ENCODE measurements around the gene CD9.

CD9 gene

GRCh38 chr12:6219980-6220379, 19.8 kb downstream of the CD9 start:
- CTCF ChIA-PET, result interaction anchor here (1.2 to 4.8 kb wide), 2 partner anchors 24 to 59 kb away, joined by 3 to 18 read pairs; no protein-coding TSS in a partner anchor
- POLR2A ChIA-PET, result no interaction called here
- no peak for TF ChIP-seq CTCF (IDR thresholded peaks at IDR 0.05; ENCODE audit: control extremely low read depth, extremely low read depth, low read depth, missing control alignments)
- no peak for DNase-seq (ENCODE audit: extremely low spot score)

GRCh38 chr12:6221146-6221545, 20.9 kb downstream of the CD9 start:
- ChIA-PET CTCF (interaction anchor here (1.3 to 4.8 kb wide), 3 partner anchors 9 to 26 kb away, joined by 4 to 18 read pairs (median 6); no protein-coding TSS in a partner anchor), POLR2A (no interaction called here)
- DNase-seq (ENCODE audit: extremely low spot score), result no peak
- no peak for TF ChIP-seq CTCF (IDR thresholded peaks at IDR 0.05; ENCODE audit: control extremely low read depth, extremely low read depth, low read depth, missing control alignments)

GRCh38 chr12:6222078-6222654, 22.0 kb downstream of the CD9 start:
- TF ChIP-seq CTCF (IDR thresholded peaks at IDR 0.05; ENCODE audit: control extremely low read depth, extremely low read depth, low read depth, missing control alignments), result no peak
- ChIA-PET CTCF (interaction anchor here (1.3 to 4.8 kb wide), 3 partner anchors 8 to 27 kb away, joined by 4 to 18 read pairs (median 6); no protein-coding TSS in a partner anchor), POLR2A (no interaction called here)
- DNase-seq (ENCODE audit: extremely low spot score), result no peak

GRCh38 chr12:6223545-6223944, 23.3 kb downstream of the CD9 start:
- DNase-seq (ENCODE audit: extremely low spot score), result no peak
- ChIA-PET POLR2A (no interaction called here), CTCF (interaction anchor here (1.2 kb wide), 1 partner anchor 28 kb away, joined by 5 read pairs; no protein-coding TSS in a partner anchor)
- no peak for TF ChIP-seq CTCF (IDR thresholded peaks at IDR 0.05; ENCODE audit: control extremely low read depth, extremely low read depth, low read depth, missing control alignments)

GRCh38 chr12:6224550-6224949, 24.4 kb downstream of the CD9 start:
- DNase-seq (ENCODE audit: extremely low spot score), result no peak
- ChIA-PET POLR2A (no interaction called here), CTCF (interaction anchor here (0.9 kb wide), 1 partner anchor 29 kb away, joined by 3 read pairs; no protein-coding TSS in a partner anchor)
- TF ChIP-seq CTCF (IDR thresholded peaks at IDR 0.05; ENCODE audit: control extremely low read depth, extremely low read depth, low read depth, missing control alignments), result no peak

GRCh38 chr12:6225630-6226001, 25.4 kb downstream of the CD9 start:
- no peak for DNase-seq (ENCODE audit: extremely low spot score)
- POLR2A ChIA-PET, result no interaction called here
- TF ChIP-seq CTCF (IDR thresholded peaks at IDR 0.05; ENCODE audit: control extremely low read depth, extremely low read depth, low read depth, missing control alignments), result no peak
- CTCF ChIA-PET, result interaction anchor here (0.9 to 1.4 kb wide), 2 partner anchors 14 to 30 kb away, joined by 3 to 6 read pairs; no protein-coding TSS in a partner anchor
